Subcutaneous adipose tissue (tissue), 4 donors: ENCODE results near the gene KRT72. TPM values are rescaled to one million over a fixed set of nuclear protein-coding genes. Genes with fewer than 3 reads are reported as not detected.

Experiments used
- total RNA-seq, 4 donors: library from RNA; depleted of rRNA; stranded (reverse); fragments of >200 nt; gene quantifications; one replicate each; pipeline ENCODE4 v1.1.0, GENCODE V29; 2016
- TF ChIP-seq, protein P1 (sequence below): fragments of 450-650 bp; IDR thresholded peaks from one replicate; pipeline ENCODE4 v1.5.1; 2016; ENCODE audit warnings: low read depth, mild to moderate bottlenecking, control low read depth, antibody characterized with exemption, moderate library complexity

Gene KRT72
- not detected for total RNA-seq

DNA sequence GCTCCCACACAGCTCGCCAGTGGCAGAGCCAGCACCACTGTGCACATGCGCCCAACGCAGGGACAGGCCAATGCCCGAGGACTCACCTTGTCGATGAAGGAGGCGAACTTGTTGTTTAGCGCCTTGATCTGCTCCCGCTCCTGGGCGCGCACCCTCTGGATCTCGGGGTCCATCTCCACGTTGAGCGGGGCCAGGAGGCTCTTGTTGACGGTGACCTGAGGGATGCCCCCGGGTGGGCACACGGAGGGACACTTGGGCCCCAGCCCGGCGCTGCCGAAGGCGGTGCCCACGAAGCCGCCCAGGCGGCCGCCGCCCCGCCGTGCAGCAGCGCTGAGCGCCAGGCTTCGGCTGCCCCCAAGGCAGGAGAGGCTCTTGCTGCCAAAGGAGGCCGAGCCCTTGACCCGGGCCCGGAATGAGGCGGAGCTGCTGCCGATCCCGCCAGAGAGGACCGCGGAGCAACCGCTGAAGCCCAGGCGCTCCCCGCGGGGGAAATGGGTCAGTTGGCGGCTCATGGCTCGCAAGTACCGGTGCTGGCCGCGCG, at the start of gene KRT72:
Gene KRT72 (minus strand): TSS at position 523 of the 541 bp plus-strand sequence. CDS start 11 bp downstream, at position 512.
- TF ChIP-seq, protein P1, sequence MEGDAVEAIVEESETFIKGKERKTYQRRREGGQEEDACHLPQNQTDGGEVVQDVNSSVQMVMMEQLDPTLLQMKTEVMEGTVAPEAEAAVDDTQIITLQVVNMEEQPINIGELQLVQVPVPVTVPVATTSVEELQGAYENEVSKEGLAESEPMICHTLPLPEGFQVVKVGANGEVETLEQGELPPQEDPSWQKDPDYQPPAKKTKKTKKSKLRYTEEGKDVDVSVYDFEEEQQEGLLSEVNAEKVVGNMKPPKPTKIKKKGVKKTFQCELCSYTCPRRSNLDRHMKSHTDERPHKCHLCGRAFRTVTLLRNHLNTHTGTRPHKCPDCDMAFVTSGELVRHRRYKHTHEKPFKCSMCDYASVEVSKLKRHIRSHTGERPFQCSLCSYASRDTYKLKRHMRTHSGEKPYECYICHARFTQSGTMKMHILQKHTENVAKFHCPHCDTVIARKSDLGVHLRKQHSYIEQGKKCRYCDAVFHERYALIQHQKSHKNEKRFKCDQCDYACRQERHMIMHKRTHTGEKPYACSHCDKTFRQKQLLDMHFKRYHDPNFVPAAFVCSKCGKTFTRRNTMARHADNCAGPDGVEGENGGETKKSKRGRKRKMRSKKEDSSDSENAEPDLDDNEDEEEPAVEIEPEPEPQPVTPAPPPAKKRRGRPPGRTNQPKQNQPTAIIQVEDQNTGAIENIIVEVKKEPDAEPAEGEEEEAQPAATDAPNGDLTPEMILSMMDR, result no peak

DNA sequence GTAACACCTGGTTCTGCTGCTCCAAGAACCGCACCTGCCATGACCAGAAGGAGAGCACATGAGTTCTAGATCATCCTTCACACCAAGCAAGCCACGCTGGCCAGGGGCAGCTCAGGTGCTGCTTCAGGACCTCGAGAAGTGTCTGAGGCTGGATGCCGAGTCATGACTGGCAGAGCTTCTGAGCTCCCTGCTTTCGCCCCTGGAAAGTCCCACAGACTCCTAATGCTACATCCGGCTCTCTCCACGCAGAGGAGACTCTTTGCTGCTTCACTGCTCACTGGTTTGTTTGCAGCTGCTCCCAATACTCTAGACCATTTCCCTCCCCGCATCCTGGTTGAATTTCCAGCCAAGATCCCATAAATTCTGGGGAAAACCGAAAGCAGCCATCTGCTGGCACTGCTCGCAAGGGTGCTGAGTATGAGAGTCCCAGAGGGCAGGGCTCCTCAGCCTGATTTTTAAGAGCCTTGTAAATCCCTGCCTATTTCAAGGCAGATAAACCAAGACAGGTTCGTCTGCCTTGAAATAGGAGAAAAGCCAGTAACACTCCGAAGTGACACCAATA, 49.3 kb upstream of the KRT72 start:
- TF ChIP-seq, protein P1, result no peak

DNA sequence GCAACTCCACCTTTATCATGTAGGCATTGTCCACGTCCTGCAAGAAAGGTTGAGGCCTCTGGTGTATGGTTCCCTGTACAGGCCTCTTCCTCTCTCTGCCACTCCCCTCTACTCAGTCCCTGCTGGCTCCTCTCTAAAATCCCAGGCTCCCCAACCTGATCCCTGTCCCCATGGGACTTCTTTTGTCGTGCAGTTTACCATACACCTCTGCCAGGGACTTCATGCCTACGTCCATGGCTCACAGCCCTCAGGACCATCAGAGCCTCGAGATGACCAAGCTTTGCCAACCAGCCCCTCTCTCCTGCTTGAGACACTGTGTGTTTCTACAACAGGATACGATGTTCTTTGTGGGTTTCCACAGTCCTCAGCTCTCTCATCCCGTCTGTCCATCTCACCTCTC, 47.8 kb upstream of the KRT72 start:
- TF ChIP-seq, protein P1, result no peak

DNA sequence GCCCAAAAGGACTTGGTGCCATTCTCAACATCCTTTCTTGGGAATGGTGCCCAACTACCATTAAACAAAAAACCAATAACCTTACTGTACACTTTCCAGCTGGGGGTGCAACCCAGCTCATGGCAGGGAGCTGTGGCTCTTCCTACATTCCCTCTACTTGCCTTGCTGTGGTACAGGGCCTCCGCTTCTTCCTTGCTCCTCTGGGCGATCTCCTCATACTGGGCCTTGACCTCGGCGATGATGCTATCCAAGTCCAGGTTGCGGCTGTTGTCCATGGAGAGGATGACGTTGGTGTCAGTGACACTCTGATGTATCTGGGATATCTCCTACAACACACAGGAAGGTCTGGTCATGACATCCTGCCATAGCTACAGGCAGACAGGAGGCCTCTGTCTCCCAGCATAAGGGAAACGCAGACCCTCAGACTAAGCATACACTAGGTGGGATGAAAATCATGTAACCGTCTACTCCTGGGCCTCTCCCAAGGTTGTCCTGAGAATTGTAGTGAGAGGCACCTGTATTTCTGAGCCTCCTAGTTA, 46.8 kb upstream of the KRT72 start:
- TF ChIP-seq, protein P1, result no peak

DNA sequence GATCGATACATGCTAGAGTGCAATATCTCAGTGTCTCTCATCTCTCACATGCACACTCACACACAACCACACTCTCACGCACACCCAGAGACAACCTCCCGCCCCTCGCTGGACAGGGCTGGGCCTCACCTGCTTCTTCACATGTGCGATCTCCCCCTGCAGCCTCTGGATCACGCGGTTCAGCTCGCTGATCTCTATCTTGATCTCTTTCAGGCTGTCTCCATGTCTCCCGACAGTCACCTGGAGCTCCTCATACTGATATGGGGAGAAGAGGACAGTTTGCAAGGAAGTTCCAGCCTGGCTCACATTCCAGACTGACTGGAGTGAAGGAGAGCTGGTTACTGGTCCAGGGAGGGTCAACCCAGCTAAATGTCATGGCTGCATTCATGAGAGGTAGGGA, 46.3 kb upstream of the KRT72 start:
- TF ChIP-seq, protein P1, result no peak

DNA sequence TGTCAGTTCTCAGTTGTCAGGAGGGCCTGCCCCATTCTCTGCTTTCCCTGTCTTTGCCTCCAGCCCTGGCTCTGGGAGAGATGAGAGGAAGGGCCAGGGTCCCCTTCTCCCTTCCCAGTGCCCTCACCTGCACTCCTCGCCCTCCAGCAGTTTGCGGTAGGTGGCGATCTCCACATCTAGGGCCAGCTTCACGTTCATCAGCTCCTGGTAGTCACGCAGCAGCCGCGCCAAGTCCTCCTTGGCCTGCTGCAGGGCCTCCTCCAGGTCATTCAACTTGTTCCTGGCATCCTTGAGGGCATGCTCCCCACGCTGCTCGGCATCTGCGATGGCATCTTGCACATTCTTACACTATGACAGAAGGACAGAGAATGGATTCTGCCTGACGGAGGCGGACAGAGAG, 45.4 kb upstream of the KRT72 start:
- TF ChIP-seq, protein P1, result no peak

DNA sequence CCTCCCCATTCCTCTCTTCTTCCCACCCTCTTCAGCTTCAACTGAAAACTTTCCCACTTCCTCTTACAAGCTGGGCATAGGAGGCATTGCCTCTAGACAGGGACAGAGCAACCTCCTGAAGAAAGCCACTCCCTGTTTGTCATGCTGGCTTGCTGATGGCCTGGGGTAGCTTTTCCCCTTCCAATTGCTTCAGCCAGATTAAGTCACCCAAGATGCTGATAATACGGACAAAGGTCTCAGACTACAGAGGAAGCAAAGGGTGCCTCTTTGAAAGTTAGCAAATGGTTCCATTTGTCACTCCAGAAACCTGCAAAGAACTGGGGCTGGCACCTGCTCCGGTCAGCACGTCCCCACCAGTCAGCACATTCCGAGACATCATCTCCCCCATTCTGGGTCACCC, 44.7 kb upstream of the KRT72 start:
- TF ChIP-seq, protein P1, result no peak
